Stimulated activated CD8-positive, alpha-beta memory T cell treated with anti-CD3 and anti-CD28 coated beads, Interleukin-15, amount 100 ng/mL, for 4 hours (primary cell): Measurements from ENCODE around the gene PITPNM3.

Source experiments
- DNase-seq, 2 donors: peaks; one replicate each; pipeline ENCODE4 v3.0.0-alpha.2; 2020; ENCODE audit warnings: low read depth in 2 of 2

The PITPNM3 gene

GRCh38 chr17:6462692-6463091 lies 93.7 kb downstream of the PITPNM3 start:
- no peak for DNase-seq

- no peak for DNase-seq
Observed at GRCh38 chr17:6461792-6462524, 94.4 kb downstream of the PITPNM3 start.

DNA sequence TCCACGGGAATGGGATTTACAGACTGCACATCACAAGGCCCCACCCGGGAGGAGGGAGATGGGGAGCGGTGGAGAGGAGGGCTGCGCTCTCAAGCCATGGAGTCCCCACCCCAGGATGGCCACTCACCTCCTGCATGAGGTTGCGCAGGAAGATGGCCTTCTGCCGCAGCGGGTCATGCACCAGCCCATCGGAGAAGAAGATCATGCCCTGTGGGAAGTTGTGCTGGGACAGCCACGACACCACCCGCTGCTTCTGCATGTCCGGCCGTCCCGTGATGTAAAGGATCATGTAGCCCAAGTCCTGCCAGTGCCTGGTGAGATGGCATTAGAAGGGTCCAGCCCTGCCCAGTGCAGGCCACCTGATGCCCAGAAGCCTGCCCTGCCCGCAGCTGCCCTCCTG lies 95.1 kb downstream of the PITPNM3 start:
- no peak for DNase-seq

- DNase-seq, result no peak
Observed at GRCh38 chr17:6460531-6461161, 95.7 kb downstream of the PITPNM3 start.

DNA sequence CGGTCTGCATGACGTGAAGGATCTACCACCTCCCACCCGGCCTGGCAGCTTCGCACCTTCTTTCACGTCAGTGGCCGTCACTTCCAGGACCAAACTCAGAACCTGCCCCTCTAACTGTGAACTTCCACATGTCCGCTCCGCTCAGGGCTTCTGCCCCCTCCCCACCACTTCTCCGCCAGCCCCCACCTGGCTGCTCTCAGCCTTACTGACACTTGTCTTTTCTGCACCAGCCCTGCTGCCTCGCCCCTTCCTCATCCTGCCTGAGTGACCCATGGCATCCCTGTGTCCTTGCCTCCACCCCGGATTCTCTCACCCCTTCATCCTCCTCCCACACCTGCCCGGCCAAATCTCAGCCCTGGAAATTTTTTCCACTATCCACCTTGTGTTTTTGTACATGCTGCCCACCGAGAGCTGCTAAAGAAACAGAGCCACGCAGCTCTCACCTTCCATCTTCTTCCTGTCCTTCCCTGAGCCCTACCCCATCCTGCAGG lies 97.8 kb downstream of the PITPNM3 start:
- no peak for DNase-seq

GRCh38 chr17:6457688-6458459 lies 98.5 kb downstream of the PITPNM3 start:
- DNase-seq, result no peak

GRCh38 chr17:6456914-6457687 lies 99.3 kb downstream of the PITPNM3 start:
- DNase-seq, result no peak

DNA sequence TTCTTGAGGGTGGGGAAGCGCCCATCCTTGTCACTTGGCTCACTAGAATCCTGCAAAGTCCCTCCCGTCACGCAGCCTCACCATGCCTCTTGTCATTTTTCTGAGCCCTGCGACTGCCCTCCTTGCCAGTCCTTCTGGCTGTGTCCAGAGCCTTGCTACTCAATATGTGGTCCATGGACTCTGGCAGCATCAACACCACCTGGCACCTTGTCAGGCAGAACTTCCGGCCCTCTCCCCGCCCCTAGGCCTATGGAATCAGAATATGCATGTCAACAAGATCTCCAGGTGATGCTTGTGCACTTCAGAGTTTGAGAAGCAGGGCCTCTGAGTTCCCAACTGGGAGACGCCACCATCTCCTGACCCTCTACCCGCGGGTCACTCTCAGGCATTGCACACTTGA lies 100.0 kb downstream of the PITPNM3 start:
- no peak for DNase-seq

DNA sequence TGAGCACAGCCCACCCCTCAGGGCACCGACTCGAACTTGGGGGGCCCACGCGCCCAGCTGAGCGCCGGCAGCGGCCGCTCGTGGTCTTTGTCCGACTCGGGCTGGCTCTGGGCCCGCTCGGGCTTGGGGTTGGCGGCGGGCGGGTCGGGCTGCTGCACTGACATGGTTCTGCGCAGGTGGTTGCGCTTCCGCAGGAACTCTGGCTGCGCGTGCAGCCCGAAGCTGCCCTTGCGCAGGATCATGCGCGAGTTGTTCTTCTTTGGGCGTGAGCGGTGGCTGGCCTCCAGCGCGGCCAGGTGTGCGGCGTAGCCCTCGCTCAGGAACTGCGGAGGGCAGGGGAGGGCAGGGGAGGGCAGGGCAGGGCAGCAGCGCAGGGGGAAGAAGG lies 101.0 kb downstream of the PITPNM3 start:
- DNase-seq, result no peak

DNA sequence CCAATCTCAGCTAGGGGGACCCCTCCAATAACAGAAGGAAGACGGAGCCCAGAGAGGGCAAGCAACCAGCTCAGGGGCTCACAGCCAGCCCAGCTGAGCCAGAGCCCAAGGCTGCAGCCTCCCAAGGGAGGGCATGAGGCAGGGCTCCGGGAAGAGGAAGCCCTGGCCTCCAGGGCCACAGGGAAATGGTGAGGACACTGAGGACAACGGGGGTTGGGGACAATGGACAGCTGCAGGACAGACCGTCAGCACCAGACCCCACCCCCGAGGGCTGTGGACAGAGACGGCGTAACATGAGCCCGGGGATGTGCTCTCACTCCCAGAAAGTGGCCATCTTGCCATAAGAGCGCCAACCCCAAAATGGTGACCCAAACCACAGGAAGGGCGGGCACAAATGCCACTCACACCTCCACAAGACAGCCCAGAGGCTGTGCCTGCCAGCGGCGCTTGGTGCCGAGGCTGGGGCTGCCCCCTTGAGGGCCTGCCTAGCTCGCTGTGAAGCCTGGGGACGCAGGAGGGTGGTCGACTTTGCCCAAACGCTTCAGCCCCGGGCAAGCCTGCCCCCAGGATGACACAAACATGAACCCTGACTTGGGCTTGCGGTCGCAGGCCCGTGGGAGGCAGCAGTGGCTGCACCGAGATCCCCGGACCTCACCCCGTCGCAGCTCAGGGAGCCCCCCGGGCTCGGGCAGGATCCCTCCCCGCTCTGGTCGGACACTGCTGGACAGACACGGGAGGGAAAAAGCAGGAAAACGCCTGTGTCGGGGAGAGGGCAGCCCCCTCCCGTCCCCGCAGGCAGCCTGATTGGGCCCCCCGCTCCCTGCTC lies 101.6 kb downstream of the PITPNM3 start:
- DNase-seq, result no peak

DNA sequence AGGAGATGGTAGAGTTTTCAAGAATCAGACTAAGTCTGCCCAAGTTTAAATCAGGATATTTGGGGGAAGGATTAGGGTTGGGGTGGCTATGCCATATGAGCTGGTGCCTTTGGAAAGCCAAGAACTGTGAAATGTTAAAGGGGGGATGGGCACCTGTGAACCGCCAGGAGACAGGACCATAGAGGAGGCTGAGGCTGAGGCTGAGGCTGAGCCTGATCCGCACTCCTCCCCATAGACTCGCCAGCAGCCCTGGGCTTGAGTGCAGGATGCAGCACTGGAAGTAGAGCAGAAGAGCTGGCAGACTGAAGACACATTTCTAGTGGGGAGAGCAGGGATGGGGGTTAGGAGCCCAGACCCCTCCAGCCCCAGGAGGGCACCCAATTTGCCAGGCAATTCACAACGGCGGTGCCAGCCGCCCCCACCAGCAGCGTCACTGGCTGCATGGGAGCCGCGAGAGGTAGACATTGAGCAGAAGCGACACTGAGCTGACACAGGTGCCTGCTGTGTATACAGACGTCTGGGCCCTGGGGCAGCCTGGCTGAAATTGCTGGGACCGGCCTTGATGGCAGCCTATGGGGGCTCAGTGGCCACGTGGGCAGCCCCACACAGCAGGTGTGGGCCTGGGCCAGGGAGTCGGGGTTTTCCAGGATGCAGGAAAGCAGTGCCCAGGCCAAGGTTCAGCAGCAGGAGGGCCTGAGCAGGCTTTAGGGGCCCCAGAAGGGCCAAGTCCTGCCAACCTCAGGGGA lies 102.9 kb downstream of the PITPNM3 start:
- no peak for DNase-seq

DNA sequence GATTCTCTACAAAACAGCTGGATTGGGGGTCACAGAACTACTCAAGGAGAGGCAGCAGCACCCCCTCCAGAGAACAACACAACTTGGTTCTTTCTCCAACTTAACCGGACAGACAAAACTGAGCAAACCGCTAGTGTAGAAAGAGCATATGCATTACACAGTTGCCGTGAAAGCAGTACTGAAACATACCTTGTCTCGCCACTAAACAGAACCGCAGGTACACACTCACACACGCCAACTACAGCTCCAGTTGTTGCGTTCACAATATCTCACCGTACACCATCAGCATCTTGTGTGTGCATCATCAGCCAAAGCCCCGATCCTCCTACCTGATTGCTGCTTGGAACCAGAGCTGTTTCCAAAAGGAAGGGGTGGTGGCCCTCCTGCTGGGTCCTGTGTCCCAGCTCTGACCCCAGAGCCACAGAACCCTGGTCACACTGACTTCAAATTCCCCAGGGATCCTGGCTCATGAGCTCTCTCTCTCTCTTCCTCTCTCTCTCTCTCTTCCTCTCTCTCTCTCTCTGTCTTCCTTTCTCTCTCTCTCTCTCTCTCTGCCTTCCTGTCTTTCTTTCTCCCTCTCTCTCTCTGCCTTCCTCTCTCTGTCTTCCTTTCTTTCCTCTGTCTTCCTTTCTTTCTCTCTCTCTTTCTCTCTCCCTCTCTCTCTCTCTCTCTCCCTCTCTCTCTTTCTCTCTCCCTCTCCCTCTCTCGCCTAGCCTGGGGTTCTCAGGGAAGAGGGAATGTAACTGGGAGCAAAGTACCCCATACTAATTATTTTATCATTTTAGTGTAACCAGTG lies 103.7 kb downstream of the PITPNM3 start:
- DNase-seq, result no peak

DNA sequence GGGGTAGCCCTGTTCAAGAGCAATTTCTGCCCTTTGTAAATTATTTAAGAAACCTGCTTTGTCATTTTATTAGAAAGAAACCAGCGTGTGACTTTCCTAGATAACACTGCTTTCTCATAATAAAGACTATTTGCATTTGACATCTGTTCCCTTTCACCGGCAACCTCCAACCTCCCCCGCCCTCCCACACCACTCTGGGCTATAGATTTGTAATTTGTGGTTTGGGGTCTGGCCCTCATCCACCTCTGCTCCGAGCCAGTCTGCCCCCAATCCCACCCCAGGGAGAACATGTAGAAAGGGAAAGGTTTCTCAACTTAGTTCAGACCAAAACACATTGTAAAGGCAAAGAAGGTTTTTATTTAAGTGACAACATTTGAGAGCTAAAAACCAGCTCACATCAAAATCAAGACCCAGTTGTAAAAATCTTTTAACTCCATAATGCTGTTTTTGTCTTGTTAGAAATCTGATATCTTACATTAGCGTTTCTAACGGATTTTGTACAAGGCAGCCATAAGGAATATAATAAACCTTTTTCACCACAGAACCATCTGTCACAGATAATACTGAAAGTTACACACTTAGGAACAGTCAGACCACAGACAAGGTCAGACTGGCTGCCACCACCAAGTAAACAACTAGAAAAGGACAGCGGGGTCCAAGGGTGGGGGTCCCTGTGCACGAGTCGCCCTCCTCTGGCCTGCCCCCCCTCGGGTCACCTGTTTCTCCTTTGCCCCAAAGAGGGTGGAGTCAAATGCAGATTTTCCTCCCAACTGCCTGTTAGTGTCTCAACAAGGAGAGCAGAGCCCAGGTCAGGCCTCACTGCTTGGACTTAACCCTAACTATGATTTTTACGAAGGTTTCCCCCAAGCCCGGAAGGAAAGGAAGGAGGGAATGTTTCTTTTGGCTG lies 105.2 kb downstream of the PITPNM3 start:
- no peak for DNase-seq

DNA sequence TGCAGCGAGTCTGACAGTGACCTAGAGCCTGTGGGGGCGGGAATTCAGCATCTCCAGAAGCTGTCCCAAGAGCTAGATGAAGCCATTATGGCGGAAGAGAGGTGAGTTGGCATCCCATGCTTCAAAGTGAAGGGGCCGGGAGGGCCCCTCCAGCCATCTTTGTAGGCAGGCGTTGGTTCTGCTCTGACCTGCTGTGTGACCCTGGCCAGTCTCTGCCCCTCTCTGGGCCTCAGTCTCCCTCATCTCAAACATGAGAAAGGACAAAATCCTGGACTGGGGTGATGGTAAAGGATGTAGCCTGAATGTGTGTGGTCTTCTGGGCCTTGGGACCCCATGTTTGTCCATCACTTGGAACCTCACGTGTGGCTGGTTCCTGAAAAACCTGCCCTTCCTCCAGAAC lies 107.0 kb downstream of the PITPNM3 start:
- DNase-seq, result no peak

DNA sequence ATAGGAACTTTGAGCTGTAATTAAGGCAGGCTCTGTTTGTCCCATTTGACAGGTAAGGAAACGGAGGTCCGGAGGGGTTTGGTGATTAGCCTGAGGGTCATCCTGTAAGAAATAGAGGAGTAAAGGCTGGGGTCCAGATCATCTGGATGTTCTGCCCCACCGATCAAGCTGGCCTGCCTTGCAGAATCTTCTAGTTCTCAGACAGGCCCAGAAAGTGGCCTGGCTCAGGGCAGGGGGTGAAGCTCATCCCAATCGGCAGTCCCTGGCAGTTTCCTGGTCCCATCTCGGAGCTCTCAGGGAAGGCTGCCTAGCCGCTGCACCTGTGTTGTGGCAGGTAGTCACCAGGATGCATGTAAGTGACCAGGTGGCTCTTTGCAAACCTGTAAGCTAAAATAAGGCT lies 107.9 kb downstream of the PITPNM3 start:
- DNase-seq, result no peak

DNA sequence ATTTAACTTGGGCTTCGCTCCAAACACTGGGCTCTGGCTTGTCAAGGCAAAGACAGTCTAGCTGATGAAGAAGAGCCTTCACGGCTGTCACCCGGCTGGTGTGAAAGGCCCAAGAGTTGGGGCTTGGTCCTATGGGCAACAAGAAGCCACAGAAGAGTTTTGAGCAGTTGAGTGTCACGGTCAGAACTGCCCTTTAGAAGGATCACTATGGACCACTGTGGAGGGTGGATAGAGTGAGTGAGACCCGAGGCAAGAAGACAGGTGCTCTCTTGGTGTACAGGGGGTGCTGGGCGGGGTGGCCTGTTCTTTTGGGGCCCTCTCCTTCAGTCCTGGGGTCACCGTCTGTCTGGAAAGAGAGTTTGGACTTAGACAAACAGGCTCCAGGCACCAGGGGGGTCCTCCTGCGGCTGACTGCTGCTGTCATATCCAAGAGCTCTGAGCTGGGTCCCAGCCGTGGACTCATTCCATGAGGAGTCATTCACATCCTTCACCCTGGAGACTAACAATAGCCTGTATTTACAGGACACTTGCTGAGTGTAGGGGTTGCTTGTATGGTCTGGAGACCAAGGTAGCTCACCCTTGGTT lies 109.7 kb downstream of the PITPNM3 start:
- DNase-seq, result no peak

- no peak for DNase-seq
Observed at GRCh38 chr17:6444571-6445335, 111.6 kb downstream of the PITPNM3 start.
